ENCODE data around the gene MIDN.
A peak's percentile ranks its signal among the peaks of the same experiment; 100 is the strongest.

The MIDN gene

GRCh38 chr19:1234955-1235380, 13.4 kb upstream of the MIDN start:
- TF ChIP-seq CTCF (IDR thresholded peaks at IDR 0.05; ENCODE audit: low read depth, low read length, missing control alignments) = no peak
- Histone ChIP-seq H3K27me3 (replicated peaks) (no peaks in the 10 kb centered on the region), H3K27ac (no peak overlapping the region), H3K4me3 (ENCODE audit: low read depth, low read length) (no peak overlapping the region), H3K36me3 (replicated peaks) (peaks cover 27% of the 10 kb centered on the region)
- in situ Hi-C loops (cut with HindIII; ENCODE audit: low pct_ligation_motif_present, low sequenced_read_pairs) = loop anchor here (25.0 kb wide), 1 partner anchor 123 kb away; the partner anchor contains the start of gene GPX4
- no peak for DNase-seq

GRCh38 chr19:1235625-1236538, 12.5 kb upstream of the MIDN start:
- peaks cover 27% of the 10 kb centered on the region for H3K36me3 ChIP-seq (replicated peaks)
- in situ Hi-C loops (cut with HindIII; ENCODE audit: low pct_ligation_motif_present, low sequenced_read_pairs) = loop anchor here (25.0 kb wide), 1 partner anchor 124 kb away; the partner anchor contains the start of gene GPX4
- no peak for DNase-seq
- H3K4me3 ChIP-seq (ENCODE audit: low read depth, low read length) = peak overlapping the region; percentile 72
- peak; percentile 19 for TF ChIP-seq CTCF (IDR thresholded peaks at IDR 0.05; ENCODE audit: low read depth, low read length, missing control alignments)
- H3K27me3 ChIP-seq (replicated peaks) = no peaks in the 10 kb centered on the region
- no peak overlapping the region for H3K27ac ChIP-seq

GRCh38 chr19:1236576-1236975, 11.8 kb upstream of the MIDN start:
- DNase-seq = no peak
- no peaks in the 10 kb centered on the region for H3K27me3 ChIP-seq (replicated peaks)
- in situ Hi-C loops (cut with HindIII; ENCODE audit: low pct_ligation_motif_present, low sequenced_read_pairs) = loop anchor here (25.0 kb wide), 1 partner anchor 124 kb away; the partner anchor contains the start of gene GPX4
- peaks cover 27% of the 10 kb centered on the region for H3K36me3 ChIP-seq (replicated peaks)
- no peak for TF ChIP-seq CTCF (IDR thresholded peaks at IDR 0.05; ENCODE audit: low read depth, low read length, missing control alignments)
- H3K27ac ChIP-seq = no peak overlapping the region
- H3K4me3 ChIP-seq (ENCODE audit: low read depth, low read length) = peak overlapping the region; percentile 72

- Histone ChIP-seq H3K4me3 (ENCODE audit: low read depth, low read length) (peak overlapping the region; percentile 72), H3K27me3 (replicated peaks) (no peaks in the 10 kb centered on the region), H3K36me3 (replicated peaks) (peaks cover 27% of the 10 kb centered on the region), H3K27ac (no peak overlapping the region)
- in situ Hi-C loops (cut with HindIII; ENCODE audit: low pct_ligation_motif_present, low sequenced_read_pairs) = loop anchor here (25.0 kb wide), 1 partner anchor 125 kb away; the partner anchor contains the start of gene GPX4
- DNase-seq = no peak
- TF ChIP-seq CTCF (IDR thresholded peaks at IDR 0.05; ENCODE audit: low read depth, low read length, missing control alignments) = no peak
Measured at GRCh38 chr19:1237027-1237659, 11.2 kb upstream of the MIDN start.

- Histone ChIP-seq H3K27ac (no peak within 1 kb of the TSS), H3K4me3 (ENCODE audit: low read depth, low read length) (peak within 1 kb of the TSS; percentile 72), H3K36me3 (replicated peaks) (peaks cover 27% of the 10 kb centered on the region), H3K27me3 (replicated peaks) (no peaks in the 10 kb centered on the region)
- in situ Hi-C loops (cut with HindIII; ENCODE audit: low pct_ligation_motif_present, low sequenced_read_pairs) = loop anchor here (25.0 kb wide), 1 partner anchor 126 kb away; the partner anchor contains the start of gene GPX4
- no peak for TF ChIP-seq CTCF (IDR thresholded peaks at IDR 0.05; ENCODE audit: low read depth, low read length, missing control alignments)
- no peak for DNase-seq
Measured at GRCh38 chr19:1237754-1238368, 10.5 kb upstream of the MIDN start, which contains the start of gene CBARP. CBARP (minus strand) TSS chr19:1238005; CDS start chr19:1236100, 1,905 bp downstream.

Measured in brain microvascular endothelial cell (primary cell).